ENCODE measurements around the gene C2orf15. TPM values are rescaled to one million over a fixed set of nuclear protein-coding genes. Genes with fewer than 3 reads are reported as not detected.
A peak's percentile ranks its signal among the peaks of the same experiment; 100 is the strongest.

The C2orf15 gene
- total and polyA plus RNA-seq, 2 of the 4 experiments (the other 2 are of a cell fraction), result under 0.01 TPM; not detected in 1

- H3K79me1 ChIP-seq (ENCODE audit: low read depth in 1 of 2, low read length in 2 of 2), result peaks cover 27 to 40% of the 10 kb centered on the region in 2 experiments
- dilution Hi-C loops (cut with HindIII; ENCODE audit: low sequenced_read_pairs, unreplicated experiment), result no loop called here
- CTCF ChIA-PET, result interaction anchor here (0.7 kb wide), 1 partner anchor 802 kb away, joined by 3 read pairs; no protein-coding TSS in a partner anchor
- peak within 1 kb of the TSS; percentile 100 for H3K4me2 ChIP-seq (ENCODE audit: low read depth, low read length)
- H2BK120ac ChIP-seq (ENCODE audit: low read depth, low read length), result peak within 1 kb of the TSS; percentile 54
- peak; percentile 97 for ATAC-seq (ENCODE audit: low read depth)
- peak within 1 kb of the TSS; percentile 74 for H2AK5ac ChIP-seq (ENCODE audit: low read depth, low read length)
- peak within 1 kb of the TSS; percentile 51 for H3K18ac ChIP-seq (ENCODE audit: low read depth, low read length)
- H3K9me1 ChIP-seq (ENCODE audit: insufficient read depth, low read length), result no peaks in the 10 kb centered on the region; the same call in 1 of the 2 replicates
- H2AFZ ChIP-seq (replicated peaks; ENCODE audit: low read length, poor library complexity), result peak within 1 kb of the TSS; percentile 99
- H2BK5ac ChIP-seq (ENCODE audit: low read depth, low read length, poor library complexity, severe bottlenecking), result peak within 1 kb of the TSS; percentile 65
- POLR2A ChIA-PET (ENCODE audit: unreplicated experiment), result no interaction called here
- 0% methylated on average over 10 of the region's 39 CpGs; no CpG with 5 or more reads in 1 of the 2 experiments for WGBS, 2 experiments (ENCODE audit: extremely low coverage in 2 of 2, insufficient read length in 1 of 2)
- H3K9ac ChIP-seq (ENCODE audit: low read depth, low read length), result peak within 1 kb of the TSS; percentile 95
- no peak within 1 kb of the TSS for H2BK15ac ChIP-seq (ENCODE audit: low read depth, low read length)
- peak within 1 kb of the TSS; percentile 86 for H3K14ac ChIP-seq (replicated peaks; ENCODE audit: low read depth, low read length)
- peak within 1 kb of the TSS; percentile 91 for H3K56ac ChIP-seq (ENCODE audit: extremely low read depth, insufficient read depth, low read length)
- peak within 1 kb of the TSS; percentile 77 for H3K27ac ChIP-seq (ENCODE audit: insufficient read depth, low read length)
- H3K4me3 ChIP-seq (ENCODE audit: insufficient read depth, low read depth, low read length), result peak within 1 kb of the TSS; percentile 75
- H4K91ac ChIP-seq (ENCODE audit: insufficient read depth, low read depth, low read length), result peak within 1 kb of the TSS; percentile 64
- H4K20me1 ChIP-seq (ENCODE audit: insufficient read depth, low read length), result no peaks in the 10 kb centered on the region
- peak within 1 kb of the TSS; percentile 79 for H4K5ac ChIP-seq (ENCODE audit: low read depth, low read length)
- H3K4ac ChIP-seq (ENCODE audit: low read depth, low read length), result peak within 1 kb of the TSS; percentile 83
- in situ Hi-C loops (cut with MboI; ENCODE audit: low sequenced_read_pairs), result loop anchor here (10.0 kb wide), 2 partner anchors 154 to 294 kb away; partner anchors contain the start of genes EIF5B and TXNDC9
- H2AK9ac ChIP-seq (replicated peaks; ENCODE audit: low read depth, low read length, poor library complexity), result peak within 1 kb of the TSS; percentile 92
- peak within 1 kb of the TSS; percentile 90 for H3K23ac ChIP-seq (ENCODE audit: low read depth, low read length)
- no peaks in the 10 kb centered on the region for H3K9me3 ChIP-seq (ENCODE audit: control insufficient read depth, insufficient read depth, low read length)
- BruUV-seq (replicated peaks), result TSS peak; percentile 78
- peak; percentile 96 for DNase-seq
- intact Hi-C loops (cut with micrococcal nuclease), result loop anchor here (1.0 kb wide), 3 partner anchors 155 to 1079 kb away; partner anchors contain the start of genes REV1 and TXNDC9
- H3K27me3 ChIP-seq (ENCODE audit: control insufficient read depth, insufficient read depth, low read length), result no peaks in the 10 kb centered on the region
- no peaks in the 10 kb centered on the region; the same call in 1 of the 2 replicates for H3K4me1 ChIP-seq (ENCODE audit: control insufficient read depth, insufficient read depth, low read length)
- H2BK20ac ChIP-seq (ENCODE audit: low read depth, low read length), result 0 out of 2 replicates have a peak within 1 kb of the TSS, but pooled peaks have one; percentile 12
- peak within 1 kb of the TSS; percentile 56 to 99 for H4K8ac ChIP-seq (ENCODE audit: low read depth in 2 of 2, low read length in 2 of 2)
- H3K36me3 ChIP-seq (ENCODE audit: control insufficient read depth, insufficient read depth, low read length), result no peaks in the 10 kb centered on the region
- TF ChIP-seq FOS (IDR thresholded peaks at IDR 0.05; ENCODE audit: low read depth, low read length) (peak; percentile 6; the same call in 1 of the 2 replicates), BHLHE40 (IDR thresholded peaks at IDR 0.05; ENCODE audit: low read depth, low read length) (no peak), CTCF (conservative IDR thresholded peaks at IDR 0.05; ENCODE audit: low read depth, low read length) (no peak), POLR2A (IDR thresholded peaks at IDR 0.05; ENCODE audit: low read depth, low read length) (peak; percentile 95), NFE2L2 (IDR thresholded peaks at IDR 0.05; ENCODE audit: low read depth, low read length) (no peak), RAD21 (IDR thresholded peaks at IDR 0.05; ENCODE audit: low read length) (0 out of 2 replicates have a peak, but pooled peaks have one; percentile 10), RCOR1 (IDR thresholded peaks at IDR 0.05; ENCODE audit: insufficient replicate concordance, low read length) (no peak), SMC3 (IDR thresholded peaks at IDR 0.05; ENCODE audit: low read depth, low read length) (peak; percentile 24; the same call in 1 of the 2 replicates), MAZ (IDR thresholded peaks at IDR 0.05; ENCODE audit: borderline replicate concordance, low read depth, low read length) (peak; percentile 88), ELK1 (IDR thresholded peaks at IDR 0.05; ENCODE audit: borderline replicate concordance, low read depth, low read length) (0 out of 2 replicates have a peak, but pooled peaks have one; percentile 11), MAFK (IDR thresholded peaks at IDR 0.05; ENCODE audit: low read depth, low read length) (no peak), MXI1 (IDR thresholded peaks at IDR 0.05; ENCODE audit: borderline replicate concordance, low read depth, low read length) (peak; percentile 68; the same call in 1 of the 2 replicates), RFX5 (IDR thresholded peaks at IDR 0.05; ENCODE audit: low read depth, low read length) (no peak), CEBPB (IDR thresholded peaks at IDR 0.05; ENCODE audit: low read depth, low read length) (peak; percentile 40)
Observed at GRCh38 chr2:99180755-99181623, 39.5 kb downstream of the C2orf15 start, which contains the start of the genes MITD1 and MRPL30. Gene MITD1 (minus strand): TSS chr2:99181058. CDS start chr2:99180981, 77 bp downstream. Gene MRPL30 (plus strand): TSS chr2:99181184. CDS start chr2:99186204, 5,020 bp downstream.

Measured in IMR-90 (cell line).